Measurements from ENCODE around the gene GNAQ.

GNAQ gene

GRCh38 chr9:77935974-77936373 lies 95.6 kb downstream of the GNAQ start:
- H3K27ac Mint-ChIP-seq: no peak overlapping the region
- peaks cover 16% of the 10 kb centered on the region for H3K36me3 Mint-ChIP-seq (ENCODE audit: low read depth)
- H3K4me3 Mint-ChIP-seq: no peak overlapping the region
- H3K9me3 Mint-ChIP-seq: no peaks in the 10 kb centered on the region
- H3K27me3 Mint-ChIP-seq (ENCODE audit: low read depth): no peaks in the 10 kb centered on the region
- H3K4me1 Mint-ChIP-seq: peaks cover 9% of the 10 kb centered on the region
- TF ChIP-seq CTCF (IDR thresholded peaks at IDR 0.05; ENCODE audit: unreplicated experiment in 3 of 3): no peak

GRCh38 chr9:77935211-77935610 lies 96.4 kb downstream of the GNAQ start:
- no peaks in the 10 kb centered on the region for H3K27me3 Mint-ChIP-seq (ENCODE audit: low read depth)
- no peaks in the 10 kb centered on the region for H3K9me3 Mint-ChIP-seq
- H3K4me3 Mint-ChIP-seq: no peak overlapping the region
- peaks cover 16% of the 10 kb centered on the region for H3K36me3 Mint-ChIP-seq (ENCODE audit: low read depth)
- no peak overlapping the region for H3K27ac Mint-ChIP-seq
- TF ChIP-seq CTCF (IDR thresholded peaks at IDR 0.05; ENCODE audit: unreplicated experiment in 3 of 3): no peak
- H3K4me1 Mint-ChIP-seq: peaks cover 9% of the 10 kb centered on the region

- TF ChIP-seq CTCF (IDR thresholded peaks at IDR 0.05; ENCODE audit: unreplicated experiment in 3 of 3): no peak
- Mint-ChIP-seq H3K27ac (no peak overlapping the region), H3K4me3 (no peak overlapping the region), H3K9me3 (no peaks in the 10 kb centered on the region), H3K36me3 (ENCODE audit: low read depth) (peaks cover 22% of the 10 kb centered on the region), H3K27me3 (ENCODE audit: low read depth) (no peaks in the 10 kb centered on the region), H3K4me1 (peaks cover 9% of the 10 kb centered on the region)
Measured at GRCh38 chr9:77933976-77934375, 97.6 kb downstream of the GNAQ start.

- no peak for TF ChIP-seq CTCF (IDR thresholded peaks at IDR 0.05; ENCODE audit: unreplicated experiment in 3 of 3)
- Mint-ChIP-seq H3K36me3 (ENCODE audit: low read depth) (peaks cover 26% of the 10 kb centered on the region), H3K27me3 (ENCODE audit: low read depth) (no peaks in the 10 kb centered on the region), H3K4me1 (peaks cover 9% of the 10 kb centered on the region), H3K9me3 (no peaks in the 10 kb centered on the region), H3K27ac (peak overlapping the region in 1 of 3 experiments; percentile 25), H3K4me3 (no peak overlapping the region)
Measured at GRCh38 chr9:77933019-77933418, 98.6 kb downstream of the GNAQ start.

GRCh38 chr9:77929942-77930341 lies 101.7 kb downstream of the GNAQ start:
- no peak for TF ChIP-seq CTCF (IDR thresholded peaks at IDR 0.05; ENCODE audit: unreplicated experiment in 3 of 3)
- Mint-ChIP-seq H3K36me3 (ENCODE audit: low read depth) (peaks cover 16% of the 10 kb centered on the region), H3K27ac (no peak overlapping the region), H3K27me3 (ENCODE audit: low read depth) (no peaks in the 10 kb centered on the region), H3K4me3 (no peak overlapping the region), H3K4me1 (peaks cover 21% of the 10 kb centered on the region), H3K9me3 (no peaks in the 10 kb centered on the region)

GRCh38 chr9:77927265-77927664 lies 104.3 kb downstream of the GNAQ start:
- H3K36me3 Mint-ChIP-seq (ENCODE audit: low read depth): peaks cover 25% of the 10 kb centered on the region
- no peaks in the 10 kb centered on the region for H3K27me3 Mint-ChIP-seq (ENCODE audit: low read depth)
- H3K4me1 Mint-ChIP-seq: peaks cover 13% of the 10 kb centered on the region
- H3K9me3 Mint-ChIP-seq: no peaks in the 10 kb centered on the region
- no peak for TF ChIP-seq CTCF (IDR thresholded peaks at IDR 0.05; ENCODE audit: unreplicated experiment in 3 of 3)
- H3K27ac Mint-ChIP-seq: no peak overlapping the region
- no peak overlapping the region for H3K4me3 Mint-ChIP-seq
